ENCODE results near the gene TMEM19. TPM values are rescaled to one million over a fixed set of nuclear protein-coding genes. Genes with fewer than 3 reads are reported as not detected.

The TMEM19 gene
- total and polyA plus RNA-seq, 12 donors: 6.4 to 32.2 (median 24.0) TPM

DNA sequence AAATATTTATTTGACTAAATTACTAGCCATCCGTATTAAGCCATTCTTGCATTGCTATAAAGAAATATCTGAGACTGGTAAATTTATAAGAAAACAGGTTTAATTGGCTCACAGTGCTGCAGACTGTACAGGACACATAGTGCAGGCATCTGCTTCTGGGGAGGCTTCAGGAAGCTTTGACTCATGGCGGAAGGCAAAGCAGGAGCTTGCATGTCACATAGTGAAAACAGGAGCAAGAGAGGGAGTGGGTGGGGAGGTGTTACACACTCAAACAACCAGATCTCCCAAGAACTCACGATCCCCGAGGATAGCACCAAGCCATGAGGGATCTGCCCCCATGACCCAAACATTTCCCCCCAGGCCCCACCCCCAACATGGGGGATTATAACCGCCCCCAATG, 42.1 kb downstream of the TMEM19 start:
- no peaks in the 10 kb centered on the region for H3K4me1 ChIP-seq
- 83 to 86% methylated on average over 5 of the region's 5 CpGs for WGBS, 2 donors
- TF ChIP-seq, protein P1, sequence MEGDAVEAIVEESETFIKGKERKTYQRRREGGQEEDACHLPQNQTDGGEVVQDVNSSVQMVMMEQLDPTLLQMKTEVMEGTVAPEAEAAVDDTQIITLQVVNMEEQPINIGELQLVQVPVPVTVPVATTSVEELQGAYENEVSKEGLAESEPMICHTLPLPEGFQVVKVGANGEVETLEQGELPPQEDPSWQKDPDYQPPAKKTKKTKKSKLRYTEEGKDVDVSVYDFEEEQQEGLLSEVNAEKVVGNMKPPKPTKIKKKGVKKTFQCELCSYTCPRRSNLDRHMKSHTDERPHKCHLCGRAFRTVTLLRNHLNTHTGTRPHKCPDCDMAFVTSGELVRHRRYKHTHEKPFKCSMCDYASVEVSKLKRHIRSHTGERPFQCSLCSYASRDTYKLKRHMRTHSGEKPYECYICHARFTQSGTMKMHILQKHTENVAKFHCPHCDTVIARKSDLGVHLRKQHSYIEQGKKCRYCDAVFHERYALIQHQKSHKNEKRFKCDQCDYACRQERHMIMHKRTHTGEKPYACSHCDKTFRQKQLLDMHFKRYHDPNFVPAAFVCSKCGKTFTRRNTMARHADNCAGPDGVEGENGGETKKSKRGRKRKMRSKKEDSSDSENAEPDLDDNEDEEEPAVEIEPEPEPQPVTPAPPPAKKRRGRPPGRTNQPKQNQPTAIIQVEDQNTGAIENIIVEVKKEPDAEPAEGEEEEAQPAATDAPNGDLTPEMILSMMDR (IDR thresholded peaks at IDR 0.05): no peak
- peaks cover 0 to 3% (median 0%) of the 10 kb centered on the region in 11 donors for H3K9me3 ChIP-seq
- intact Hi-C loops (cut with DNase I): no loop called here
- H3K4me3 ChIP-seq: no peak overlapping the region
- no peak for ATAC-seq
- no peak for DNase-seq
- no peak overlapping the region for H3K27ac ChIP-seq
- no peaks in the 10 kb centered on the region for H3K36me3 ChIP-seq
- H3K27me3 ChIP-seq: no peaks in the 10 kb centered on the region

DNA sequence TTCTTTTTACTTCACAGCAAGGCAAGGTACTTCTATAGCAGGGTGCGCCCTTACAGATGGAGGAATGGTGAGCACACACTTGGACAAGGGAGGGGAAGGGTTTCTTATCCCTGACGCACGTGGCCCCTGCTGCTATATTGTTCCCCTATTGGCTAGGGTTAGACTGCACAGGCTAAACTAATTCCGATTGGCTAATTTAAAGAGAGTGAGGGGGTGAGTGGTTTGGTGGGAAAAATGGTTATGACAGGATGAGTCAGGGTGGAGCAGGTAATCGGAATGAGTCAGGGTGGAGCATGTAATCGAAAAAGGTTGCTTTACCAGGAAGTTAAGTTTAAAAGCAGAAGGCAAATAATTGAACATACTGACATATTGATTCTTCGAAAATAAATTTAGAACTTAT, 45.1 kb downstream of the TMEM19 start:
- intact Hi-C loops (cut with DNase I): no loop called here
- WGBS, 2 donors: 77 to 84% methylated on average over 7 of the region's 7 CpGs
- Histone ChIP-seq H3K9me3 (no peaks in the 10 kb centered on the region), H3K4me1 (no peaks in the 10 kb centered on the region), H3K4me3 (no peak overlapping the region), H3K27ac (no peak overlapping the region), H3K36me3 (no peaks in the 10 kb centered on the region), H3K27me3 (no peaks in the 10 kb centered on the region)
- ATAC-seq (no peak), DNase-seq (no peak)
- TF ChIP-seq, protein P1 (IDR thresholded peaks at IDR 0.05): no peak

DNA sequence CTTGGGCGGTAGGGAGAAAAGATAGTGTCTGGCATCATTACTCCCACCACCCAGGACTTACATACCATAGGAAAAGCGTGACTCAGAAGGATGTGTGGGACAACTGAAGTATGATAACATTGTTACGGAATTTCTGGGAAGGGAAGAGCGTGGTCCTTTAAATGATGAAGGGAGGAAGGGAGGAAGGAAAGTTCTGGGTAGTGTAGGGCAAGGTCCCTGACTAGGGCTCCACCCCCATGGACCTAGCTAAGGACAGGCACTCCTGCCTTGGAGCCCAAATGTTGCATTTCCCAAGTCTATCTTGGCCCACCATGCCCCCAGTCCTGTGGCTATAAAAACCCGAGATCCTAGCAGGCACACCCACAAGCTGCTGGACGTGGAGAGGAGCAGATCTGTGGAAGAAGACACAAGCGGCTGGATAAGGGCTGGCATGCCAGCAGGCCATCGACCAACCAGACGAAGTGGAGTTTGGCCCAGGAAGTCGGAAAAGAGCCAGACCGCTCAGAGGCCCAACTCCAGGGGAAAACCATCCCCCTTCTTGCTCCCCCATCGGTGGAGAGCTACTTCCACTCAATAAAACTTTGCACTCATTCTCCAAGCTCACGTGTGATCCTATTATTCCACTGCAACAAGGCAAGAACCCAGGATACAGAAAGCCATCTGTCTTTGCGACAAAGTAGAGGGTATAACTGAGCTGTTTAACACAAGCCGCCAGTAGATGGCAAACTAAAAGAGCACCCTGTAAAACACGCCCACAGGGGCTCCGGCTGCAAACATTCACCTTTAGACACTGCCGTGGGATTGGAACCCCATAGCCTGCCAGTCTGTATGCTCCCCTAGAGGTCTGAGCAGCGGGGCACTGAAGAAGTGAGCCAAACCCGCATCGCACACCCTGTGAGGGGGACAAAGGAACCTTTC, 45.8 kb downstream of the TMEM19 start:
- Histone ChIP-seq H3K36me3 (no peaks in the 10 kb centered on the region), H3K4me1 (no peaks in the 10 kb centered on the region), H3K9me3 (no peaks in the 10 kb centered on the region), H3K27me3 (no peaks in the 10 kb centered on the region), H3K27ac (no peak overlapping the region), H3K4me3 (no peak overlapping the region)
- ATAC-seq (no peak), DNase-seq (no peak)
- intact Hi-C loops (cut with DNase I): no loop called here
- 69 to 71% methylated on average over 21 of the region's 21 CpGs for WGBS, 2 donors
- TF ChIP-seq, protein P1 (IDR thresholded peaks at IDR 0.05): no peak

DNA sequence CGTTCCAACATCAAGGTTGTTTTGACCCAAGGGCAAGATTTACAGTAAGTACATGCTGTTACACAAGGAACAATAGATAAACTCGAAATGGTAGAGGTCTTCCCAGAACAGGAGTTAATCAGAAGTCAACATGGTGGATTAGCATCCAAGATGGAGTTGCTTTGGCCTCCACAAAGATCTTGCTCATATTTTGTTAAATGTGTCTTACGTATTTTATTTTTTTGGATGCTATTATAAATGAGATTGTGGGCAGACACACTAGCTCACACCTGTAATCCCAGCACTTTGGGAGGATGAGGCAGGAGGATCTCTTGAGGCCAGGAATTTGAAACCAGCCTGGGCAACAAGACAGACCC, 46.5 kb downstream of the TMEM19 start:
- Histone ChIP-seq H3K36me3 (no peaks in the 10 kb centered on the region), H3K27me3 (no peaks in the 10 kb centered on the region), H3K4me1 (no peaks in the 10 kb centered on the region), H3K4me3 (no peak overlapping the region), H3K9me3 (no peaks in the 10 kb centered on the region), H3K27ac (no peak overlapping the region)
- DNase-seq: no peak
- WGBS, 2 donors: 76 to 84% methylated on average over 3 of the region's 3 CpGs
- intact Hi-C loops (cut with DNase I): no loop called here
- TF ChIP-seq, protein P1 (IDR thresholded peaks at IDR 0.05): no peak
- no peak for ATAC-seq
